ENCODE measurements around the gene CXCL6.
A peak's percentile ranks its signal among the peaks of the same experiment; 100 is the strongest.

Gene CXCL6

GRCh38 chr4:73815145-73815544, 21.3 kb upstream of the CXCL6 start:
- Histone ChIP-seq H4K20me1 (ENCODE audit: insufficient read depth, low read length, poor library complexity, severe bottlenecking) (no peaks in the 10 kb centered on the region), H3K4me3 (ENCODE audit: low read length, poor library complexity, severe bottlenecking) (no peak overlapping the region), H3K9me3 (ENCODE audit: insufficient read depth, low read depth, low read length) (no peaks in the 10 kb centered on the region), H3K79me2 (ENCODE audit: insufficient read depth, low read length) (no peaks in the 10 kb centered on the region), H3K4me1 (ENCODE audit: insufficient read depth, low read length, poor library complexity, severe bottlenecking) (peaks cover 29% of the 10 kb centered on the region), H3K27me3 (ENCODE audit: insufficient read depth, low read length, poor library complexity, severe bottlenecking) (no peaks in the 10 kb centered on the region), H3F3A (ENCODE audit: low read depth) (no peaks in the 10 kb centered on the region), H3K4me2 (ENCODE audit: low read depth, low read length, poor library complexity, severe bottlenecking) (peak overlapping the region; percentile 45), H3K9me2 (replicated peaks; ENCODE audit: low read depth, low read length) (no peaks in the 10 kb centered on the region), H3K9ac (ENCODE audit: low read depth, low read length, poor library complexity, severe bottlenecking) (no peak overlapping the region), H2AFZ (ENCODE audit: low read length) (no peak overlapping the region), H3K36me3 (ENCODE audit: insufficient read depth, low read length) (no peaks in the 10 kb centered on the region)
- no peak for TF ChIP-seq CTCF (conservative IDR thresholded peaks at IDR 0.05; ENCODE audit: low read length)
- no peak for TF ChIP-seq EZH2phosphoT487 (IDR thresholded peaks at IDR 0.05; ENCODE audit: borderline replicate concordance)

GRCh38 chr4:73816814-73817213, 19.7 kb upstream of the CXCL6 start:
- no peaks in the 10 kb centered on the region for H3K36me3 ChIP-seq (ENCODE audit: insufficient read depth, low read length)
- no peaks in the 10 kb centered on the region for H3K79me2 ChIP-seq (ENCODE audit: insufficient read depth, low read length)
- peaks cover 29% of the 10 kb centered on the region for H3K4me1 ChIP-seq (ENCODE audit: insufficient read depth, low read length, poor library complexity, severe bottlenecking)
- no peaks in the 10 kb centered on the region for H3K9me3 ChIP-seq (ENCODE audit: insufficient read depth, low read depth, low read length)
- H3K4me3 ChIP-seq (ENCODE audit: low read length, poor library complexity, severe bottlenecking), result no peak overlapping the region
- no peak for TF ChIP-seq EZH2phosphoT487 (IDR thresholded peaks at IDR 0.05; ENCODE audit: borderline replicate concordance)
- TF ChIP-seq CTCF (conservative IDR thresholded peaks at IDR 0.05; ENCODE audit: low read length), result no peak
- no peak overlapping the region for H3K4me2 ChIP-seq (ENCODE audit: low read depth, low read length, poor library complexity, severe bottlenecking)
- no peaks in the 10 kb centered on the region for H3K9me2 ChIP-seq (replicated peaks; ENCODE audit: low read depth, low read length)
- H3F3A ChIP-seq (ENCODE audit: low read depth), result no peaks in the 10 kb centered on the region
- no peaks in the 10 kb centered on the region for H4K20me1 ChIP-seq (ENCODE audit: insufficient read depth, low read length, poor library complexity, severe bottlenecking)
- H3K27me3 ChIP-seq (ENCODE audit: insufficient read depth, low read length, poor library complexity, severe bottlenecking), result no peaks in the 10 kb centered on the region
- H2AFZ ChIP-seq (ENCODE audit: low read length), result no peak overlapping the region
- H3K9ac ChIP-seq (ENCODE audit: low read depth, low read length, poor library complexity, severe bottlenecking), result no peak overlapping the region

GRCh38 chr4:73817341-73817740, 19.1 kb upstream of the CXCL6 start:
- Histone ChIP-seq H3K27me3 (ENCODE audit: insufficient read depth, low read length, poor library complexity, severe bottlenecking) (no peaks in the 10 kb centered on the region), H3K4me2 (ENCODE audit: low read depth, low read length, poor library complexity, severe bottlenecking) (no peak overlapping the region), H3K9me3 (ENCODE audit: insufficient read depth, low read depth, low read length) (no peaks in the 10 kb centered on the region), H3K9ac (ENCODE audit: low read depth, low read length, poor library complexity, severe bottlenecking) (no peak overlapping the region), H3K36me3 (ENCODE audit: insufficient read depth, low read length) (no peaks in the 10 kb centered on the region), H3K9me2 (replicated peaks; ENCODE audit: low read depth, low read length) (no peaks in the 10 kb centered on the region), H3K79me2 (ENCODE audit: insufficient read depth, low read length) (no peaks in the 10 kb centered on the region), H4K20me1 (ENCODE audit: insufficient read depth, low read length, poor library complexity, severe bottlenecking) (no peaks in the 10 kb centered on the region), H3K4me1 (ENCODE audit: insufficient read depth, low read length, poor library complexity, severe bottlenecking) (peaks cover 29% of the 10 kb centered on the region), H2AFZ (ENCODE audit: low read length) (no peak overlapping the region), H3K4me3 (ENCODE audit: low read length, poor library complexity, severe bottlenecking) (no peak overlapping the region), H3F3A (ENCODE audit: low read depth) (no peaks in the 10 kb centered on the region)
- TF ChIP-seq CTCF (conservative IDR thresholded peaks at IDR 0.05; ENCODE audit: low read length), result no peak
- TF ChIP-seq EZH2phosphoT487 (IDR thresholded peaks at IDR 0.05; ENCODE audit: borderline replicate concordance), result no peak
